Measurements from ENCODE around the gene ADH6.
"Not testable (repeated sequence)": the region's sequence is repeated elsewhere in the genome, so short reads cannot be mapped to it uniquely, and the experiment has no call there.

Gene ADH6

GRCh38 chr4:99201690-99202089 is 17.4 kb downstream of the ADH6 start:
- Histone ChIP-seq H3K27ac (ENCODE audit: low read depth, low read length) (no peak overlapping the region), H3K4me3 (ENCODE audit: low read depth in 1 of 2, low read length in 2 of 2) (no peak overlapping the region), H3K36me3 (ENCODE audit: control insufficient read depth in 1 of 2, insufficient read depth in 2 of 2, low read length in 2 of 2) (peaks cover 0 to 4% of the 10 kb centered on the region in 2 donors), H3K27me3 (ENCODE audit: control insufficient read depth in 1 of 2, insufficient read depth in 2 of 2, low read length in 2 of 2) (no peaks in the 10 kb centered on the region), H3K9me3 (ENCODE audit: control insufficient read depth in 1 of 2, low read length in 2 of 2) (peaks cover 0 to 5% of the 10 kb centered on the region in 2 donors), H3K4me1 (ENCODE audit: control insufficient read depth in 1 of 2, insufficient read depth in 2 of 2, low read length in 2 of 2) (peaks cover 19 to 38% of the 10 kb centered on the region in 2 donors), H3K9ac (ENCODE audit: low read depth in 1 of 2, low read length in 2 of 2) (no peak overlapping the region)

- Histone ChIP-seq H3K4me3 (ENCODE audit: low read depth in 1 of 2, low read length in 2 of 2) (no peak overlapping the region), H3K4me1 (ENCODE audit: control insufficient read depth in 1 of 2, insufficient read depth in 2 of 2, low read length in 2 of 2) (peaks cover 17 to 29% of the 10 kb centered on the region in 2 donors), H3K27ac (ENCODE audit: low read depth, low read length) (no peak overlapping the region), H3K9me3 (ENCODE audit: control insufficient read depth in 1 of 2, low read length in 2 of 2) (peaks cover 0 to 5% of the 10 kb centered on the region in 2 donors), H3K9ac (ENCODE audit: low read depth in 1 of 2, low read length in 2 of 2) (no peak overlapping the region), H3K27me3 (ENCODE audit: control insufficient read depth in 1 of 2, insufficient read depth in 2 of 2, low read length in 2 of 2) (no peaks in the 10 kb centered on the region), H3K36me3 (ENCODE audit: control insufficient read depth in 1 of 2, insufficient read depth in 2 of 2, low read length in 2 of 2) (peaks cover 0 to 4% of the 10 kb centered on the region in 2 donors)
Measured at GRCh38 chr4:99200138-99200537, 18.9 kb downstream of the ADH6 start.

- no peak overlapping the region for H3K9ac ChIP-seq (ENCODE audit: low read depth in 1 of 2, low read length in 2 of 2)
- H3K36me3 ChIP-seq (ENCODE audit: control insufficient read depth in 1 of 2, insufficient read depth in 2 of 2, low read length in 2 of 2) = no peaks in the 10 kb centered on the region
- no peaks in the 10 kb centered on the region for H3K4me1 ChIP-seq (ENCODE audit: control insufficient read depth in 1 of 2, insufficient read depth in 2 of 2, low read length in 2 of 2)
- peaks cover 0 to 4% of the 10 kb centered on the region in 2 donors for H3K9me3 ChIP-seq (ENCODE audit: control insufficient read depth in 1 of 2, low read length in 2 of 2)
- no peaks in the 10 kb centered on the region for H3K27me3 ChIP-seq (ENCODE audit: control insufficient read depth in 1 of 2, insufficient read depth in 2 of 2, low read length in 2 of 2)
- H3K4me3 ChIP-seq (ENCODE audit: low read depth in 1 of 2, low read length in 2 of 2) = no peak overlapping the region
- no peak overlapping the region for H3K27ac ChIP-seq (ENCODE audit: low read depth, low read length)
Measured at GRCh38 chr4:99190336-99190735, 28.7 kb downstream of the ADH6 start.

GRCh38 chr4:99189900-99190299 is 29.1 kb downstream of the ADH6 start:
- not testable (repeated sequence) for H3K27ac ChIP-seq (ENCODE audit: low read depth, low read length); H3K4me1 ChIP-seq (ENCODE audit: control insufficient read depth in 1 of 2, insufficient read depth in 2 of 2, low read length in 2 of 2); H3K4me3 ChIP-seq (ENCODE audit: low read depth in 1 of 2, low read length in 2 of 2); H3K9me3 ChIP-seq (ENCODE audit: control insufficient read depth in 1 of 2, low read length in 2 of 2); H3K9ac ChIP-seq (ENCODE audit: low read depth in 1 of 2, low read length in 2 of 2); H3K36me3 ChIP-seq (ENCODE audit: control insufficient read depth in 1 of 2, insufficient read depth in 2 of 2, low read length in 2 of 2); H3K27me3 ChIP-seq (ENCODE audit: control insufficient read depth in 1 of 2, insufficient read depth in 2 of 2, low read length in 2 of 2)

- H3K27ac ChIP-seq (ENCODE audit: low read depth, low read length) = no peak overlapping the region
- H3K36me3 ChIP-seq (ENCODE audit: control insufficient read depth in 1 of 2, insufficient read depth in 2 of 2, low read length in 2 of 2) = no peaks in the 10 kb centered on the region
- H3K4me1 ChIP-seq (ENCODE audit: control insufficient read depth in 1 of 2, insufficient read depth in 2 of 2, low read length in 2 of 2) = no peaks in the 10 kb centered on the region
- no peaks in the 10 kb centered on the region for H3K27me3 ChIP-seq (ENCODE audit: control insufficient read depth in 1 of 2, insufficient read depth in 2 of 2, low read length in 2 of 2)
- H3K9me3 ChIP-seq (ENCODE audit: control insufficient read depth in 1 of 2, low read length in 2 of 2) = peaks cover 0 to 4% of the 10 kb centered on the region in 2 donors
- no peak overlapping the region for H3K9ac ChIP-seq (ENCODE audit: low read depth in 1 of 2, low read length in 2 of 2)
- H3K4me3 ChIP-seq (ENCODE audit: low read depth in 1 of 2, low read length in 2 of 2) = no peak overlapping the region
Measured at GRCh38 chr4:99186029-99186428, 33.0 kb downstream of the ADH6 start.

GRCh38 chr4:99185581-99185980 is 33.5 kb downstream of the ADH6 start:
- Histone ChIP-seq H3K36me3 (ENCODE audit: control insufficient read depth in 1 of 2, insufficient read depth in 2 of 2, low read length in 2 of 2) (no peaks in the 10 kb centered on the region), H3K4me3 (ENCODE audit: low read depth in 1 of 2, low read length in 2 of 2) (no peak overlapping the region), H3K9me3 (ENCODE audit: control insufficient read depth in 1 of 2, low read length in 2 of 2) (peaks cover 0 to 3% of the 10 kb centered on the region in 2 donors), H3K27ac (ENCODE audit: low read depth, low read length) (no peak overlapping the region), H3K9ac (ENCODE audit: low read depth in 1 of 2, low read length in 2 of 2) (no peak overlapping the region), H3K4me1 (ENCODE audit: control insufficient read depth in 1 of 2, insufficient read depth in 2 of 2, low read length in 2 of 2) (no peaks in the 10 kb centered on the region), H3K27me3 (ENCODE audit: control insufficient read depth in 1 of 2, insufficient read depth in 2 of 2, low read length in 2 of 2) (no peaks in the 10 kb centered on the region)

- Histone ChIP-seq H3K27ac (ENCODE audit: low read depth, low read length) (no peak overlapping the region), H3K27me3 (ENCODE audit: control insufficient read depth in 1 of 2, insufficient read depth in 2 of 2, low read length in 2 of 2) (no peaks in the 10 kb centered on the region), H3K9ac (ENCODE audit: low read depth in 1 of 2, low read length in 2 of 2) (no peak overlapping the region), H3K4me1 (ENCODE audit: control insufficient read depth in 1 of 2, insufficient read depth in 2 of 2, low read length in 2 of 2) (peaks cover 0 to 5% of the 10 kb centered on the region in 2 donors), H3K4me3 (ENCODE audit: low read depth in 1 of 2, low read length in 2 of 2) (no peak overlapping the region), H3K9me3 (ENCODE audit: control insufficient read depth in 1 of 2, low read length in 2 of 2) (no peaks in the 10 kb centered on the region), H3K36me3 (ENCODE audit: control insufficient read depth in 1 of 2, insufficient read depth in 2 of 2, low read length in 2 of 2) (no peaks in the 10 kb centered on the region)
Measured at GRCh38 chr4:99180382-99181070, 38.5 kb downstream of the ADH6 start.

GRCh38 chr4:99179626-99180025 is 39.4 kb downstream of the ADH6 start:
- Histone ChIP-seq H3K27me3 (ENCODE audit: control insufficient read depth in 1 of 2, insufficient read depth in 2 of 2, low read length in 2 of 2) (no peaks in the 10 kb centered on the region), H3K4me1 (ENCODE audit: control insufficient read depth in 1 of 2, insufficient read depth in 2 of 2, low read length in 2 of 2) (peaks cover 0 to 5% of the 10 kb centered on the region in 2 donors), H3K27ac (ENCODE audit: low read depth, low read length) (no peak overlapping the region), H3K9me3 (ENCODE audit: control insufficient read depth in 1 of 2, low read length in 2 of 2) (no peaks in the 10 kb centered on the region), H3K9ac (ENCODE audit: low read depth in 1 of 2, low read length in 2 of 2) (no peak overlapping the region), H3K4me3 (ENCODE audit: low read depth in 1 of 2, low read length in 2 of 2) (no peak overlapping the region), H3K36me3 (ENCODE audit: control insufficient read depth in 1 of 2, insufficient read depth in 2 of 2, low read length in 2 of 2) (no peaks in the 10 kb centered on the region)

- Histone ChIP-seq H3K27ac (ENCODE audit: low read depth, low read length) (no peak overlapping the region), H3K9ac (ENCODE audit: low read depth in 1 of 2, low read length in 2 of 2) (no peak overlapping the region), H3K4me3 (ENCODE audit: low read depth in 1 of 2, low read length in 2 of 2) (no peak overlapping the region), H3K4me1 (ENCODE audit: control insufficient read depth in 1 of 2, insufficient read depth in 2 of 2, low read length in 2 of 2) (peaks cover 0 to 5% of the 10 kb centered on the region in 2 donors), H3K9me3 (ENCODE audit: control insufficient read depth in 1 of 2, low read length in 2 of 2) (no peaks in the 10 kb centered on the region), H3K27me3 (ENCODE audit: control insufficient read depth in 1 of 2, insufficient read depth in 2 of 2, low read length in 2 of 2) (no peaks in the 10 kb centered on the region), H3K36me3 (ENCODE audit: control insufficient read depth in 1 of 2, insufficient read depth in 2 of 2, low read length in 2 of 2) (no peaks in the 10 kb centered on the region)
Measured at GRCh38 chr4:99179178-99179577, 39.9 kb downstream of the ADH6 start.

GRCh38 chr4:99166544-99166943 is 52.5 kb downstream of the ADH6 start:
- H3K4me3 ChIP-seq (ENCODE audit: low read depth in 1 of 2, low read length in 2 of 2) = no peak overlapping the region
- H3K9me3 ChIP-seq (ENCODE audit: control insufficient read depth in 1 of 2, low read length in 2 of 2) = no peaks in the 10 kb centered on the region
- H3K27me3 ChIP-seq (ENCODE audit: control insufficient read depth in 1 of 2, insufficient read depth in 2 of 2, low read length in 2 of 2) = no peaks in the 10 kb centered on the region
- H3K27ac ChIP-seq (ENCODE audit: low read depth, low read length) = no peak overlapping the region
- no peak overlapping the region for H3K9ac ChIP-seq (ENCODE audit: low read depth in 1 of 2, low read length in 2 of 2)
- no peaks in the 10 kb centered on the region for H3K36me3 ChIP-seq (ENCODE audit: control insufficient read depth in 1 of 2, insufficient read depth in 2 of 2, low read length in 2 of 2)
- no peaks in the 10 kb centered on the region for H3K4me1 ChIP-seq (ENCODE audit: control insufficient read depth in 1 of 2, insufficient read depth in 2 of 2, low read length in 2 of 2)
